HCT116 (cell line): ENCODE data around the gene WWTR1. TPM values are rescaled to one million over a fixed set of nuclear protein-coding genes. Genes with fewer than 3 reads are reported as not detected.

Experiments used
- ATAC-seq: fragments of 200-7000 bp; cut with Tn5 transposase; 2 replicates; pipeline ENCODE4 v1.9.1; 2020; ENCODE audit warnings: mild to moderate bottlenecking, moderate library complexity
- BruUV-seq: library from RNA; stranded (reverse); fragments of 400-500 nt; replicated peaks from 2 replicates; lab custom pipeline; 2021; lab: Mats Ljungman, UMichigan
- CTCF ChIA-PET: fragments of 300-600 bp; sonication (Branson Sonifier 250); formaldehyde crosslinking; loops from one replicate; lab custom pipeline; 2021; ENCODE audit warnings: antibody characterized with exemption; lab: Charles Lee
- POLR2A ChIA-PET: fragments of 300-600, 350-600 bp; sonication (Branson Sonifier 250); formaldehyde crosslinking; loops from one replicate; lab custom pipeline; 2021; ENCODE audit warnings: antibody characterized with exemption; lab: Charles Lee
- RAD21 ChIA-PET, 2 experiments: fragments of 300-600 bp; sonication (Branson Sonifier 250); formaldehyde crosslinking; loops; one replicate each; lab custom pipeline; 2023; ENCODE audit warnings: low total read pairs in 2 of 2; ENCODE audit not compliant: uncharacterized antibody in 2 of 2, unreplicated experiment in 2 of 2, low non-redundant PET in 1 of 2; lab: Charles Lee
- DNase-seq: peaks from one replicate; pipeline ENCODE4 v3.0.0-alpha.2; 2010; ENCODE audit warnings: low read depth, low spot score
- H2AFZ ChIP-seq: fragments of 200-600 bp; shearing (Covaris generic), sonication (generic); 2 replicates; pipeline ENCODE4 v1.6.1; 2017; ENCODE audit warnings: low read depth, mixed run types, mixed read lengths, antibody characterized with exemption, low read length; ENCODE audit not compliant: poor library complexity, severe bottlenecking
- H3K27ac ChIP-seq: 2 replicates; pipeline ENCODE4 v1.5.1; 2012; ENCODE audit warnings: low read depth, low read length
- H3K27me3 ChIP-seq: fragments of 200-600 bp; sonication (generic); 2 replicates; pipeline ENCODE4 v1.6.1; 2016; ENCODE audit warnings: mixed run types, low read length, mixed read lengths; ENCODE audit not compliant: insufficient read depth
- H3K36me3 ChIP-seq, 2 experiments: fragments of 200-500 bp in 1 of 2; fragments of 200-600 bp in 1 of 2; sonication (Bioruptor generic) in 1 of 2; sonication (generic) in 1 of 2; 2 replicates each; pipeline versions ENCODE4 v1.5.1 to v1.6.1; 2014 to 2016; ENCODE audit warnings: low read length in 2 of 2, inconsistent platforms in 1 of 2, mixed read lengths in 1 of 2, mixed run types in 1 of 2; ENCODE audit not compliant: insufficient read depth in 2 of 2, control insufficient read depth in 1 of 2
- H3K4me1 ChIP-seq, 2 experiments: fragments of 200-600 bp in 1 of 2; sonication (generic) in 1 of 2; 2 replicates each; pipeline versions ENCODE4 v1.5.1 to v1.6.1; 2012 to 2017; ENCODE audit warnings: low read length in 2 of 2, inconsistent platforms in 1 of 2, mild to moderate bottlenecking in 1 of 2, mixed read lengths in 1 of 2, mixed run types in 1 of 2, moderate library complexity in 1 of 2; ENCODE audit not compliant: insufficient read depth in 2 of 2, control insufficient read depth in 1 of 2
- H3K4me2 ChIP-seq: fragments of 200-600 bp; sonication (generic); 2 replicates; pipeline ENCODE4 v1.6.1; 2017; ENCODE audit warnings: mixed run types, low read length, mixed read lengths
- H3K4me3 ChIP-seq, 2 experiments: fragments of 200-600 bp in 1 of 2; sonication (generic) in 1 of 2; replicated peaks in 1 of 2; 2 replicates each; pipeline ENCODE4 v1.5.1; 2011 to 2016; ENCODE audit warnings: low read length in 2 of 2, control low read depth in 1 of 2, low read depth in 1 of 2, mild to moderate bottlenecking in 1 of 2, mixed read lengths in 1 of 2, mixed run types in 1 of 2
- H3K79me2 ChIP-seq: fragments of 200-600 bp; sonication (generic); 2 replicates; pipeline ENCODE4 v1.6.1; 2017; ENCODE audit warnings: mild to moderate bottlenecking, mixed run types, low read length, moderate library complexity, mixed read lengths; ENCODE audit not compliant: insufficient read depth
- H3K9ac ChIP-seq: fragments of 200-600 bp; sonication (generic); 2 replicates; pipeline ENCODE4 v1.6.1; 2016; ENCODE audit warnings: low read length, mixed read lengths
- H3K9me2 ChIP-seq: fragments of 200-600 bp; sonication (generic), shearing (Covaris generic); 2 replicates; pipeline ENCODE4 v1.6.1; 2017; ENCODE audit warnings: mixed run types, mild to moderate bottlenecking, moderate library complexity; ENCODE audit not compliant: insufficient read depth
- H3K9me3 ChIP-seq, 2 experiments: fragments of 200-500 bp in 1 of 2; fragments of 200-600 bp in 1 of 2; sonication (Bioruptor generic) in 1 of 2; sonication (generic) in 1 of 2; 2 replicates each; pipeline ENCODE4 v1.6.1; 2014 to 2017; ENCODE audit warnings: low read length in 2 of 2, mixed read lengths in 2 of 2, inconsistent platforms in 1 of 2, low read depth in 1 of 2, mild to moderate bottlenecking in 1 of 2, mixed run types in 1 of 2, moderate library complexity in 1 of 2; ENCODE audit not compliant: control insufficient read depth in 1 of 2, insufficient read depth in 1 of 2
- H4K20me1 ChIP-seq: fragments of 200-600 bp; sonication (generic), shearing (Covaris generic); 2 replicates; pipeline ENCODE4 v1.6.1; 2017; ENCODE audit warnings: mixed run types, mild to moderate bottlenecking, moderate library complexity; ENCODE audit not compliant: insufficient read depth
- ATF3 ChIP-seq: IDR thresholded peaks from 2 replicates; pipeline ENCODE4 v1.6.1; 2012
- CBX3 ChIP-seq: IDR thresholded peaks from 2 replicates; pipeline ENCODE4 v1.6.1; 2012; ENCODE audit warnings: low read depth
- CEBPB ChIP-seq: IDR thresholded peaks from 2 replicates; pipeline ENCODE4 v1.6.1; 2012; ENCODE audit warnings: low read depth
- ELF1 ChIP-seq: IDR thresholded peaks from 2 replicates; pipeline ENCODE4 v1.6.1; 2012; ENCODE audit warnings: low read depth, borderline replicate concordance
- EZH2 ChIP-seq: fragments of 200-600 bp; sonication (generic); IDR thresholded peaks from 2 replicates; pipeline ENCODE4 v1.6.1; 2017; ENCODE audit warnings: antibody characterized with exemption, mixed run types
- EZH2phosphoT487 ChIP-seq: fragments of 200-600 bp; IDR thresholded peaks from 2 replicates; pipeline ENCODE4 v1.6.1; 2018; ENCODE audit warnings: antibody characterized with exemption, borderline replicate concordance
- FOSL1 ChIP-seq: IDR thresholded peaks from 2 replicates; pipeline ENCODE4 v1.6.1; 2012; ENCODE audit warnings: low read depth
- JUND ChIP-seq: IDR thresholded peaks from 2 replicates; pipeline ENCODE4 v1.6.1; 2012
- MAX ChIP-seq: IDR thresholded peaks from 2 replicates; pipeline ENCODE4 v1.6.1; 2012
- POLR2A ChIP-seq: IDR thresholded peaks from 2 replicates; pipeline ENCODE4 v1.7.0; 2011; ENCODE audit warnings: borderline replicate concordance; ENCODE audit not compliant: insufficient read depth, insufficient read length; ENCODE audit errors: extremely low read depth
- POLR2AphosphoS5 ChIP-seq: IDR thresholded peaks from 2 replicates; pipeline ENCODE4 v1.6.1; 2011; ENCODE audit warnings: mild to moderate bottlenecking, low read depth, low read length, moderate library complexity
- SIN3A ChIP-seq: IDR thresholded peaks from 2 replicates; pipeline ENCODE4 v1.6.1; 2012; ENCODE audit warnings: low read depth
- TCF7L2 ChIP-seq: IDR thresholded peaks from 2 replicates; pipeline ENCODE4 v1.7.0; 2011; ENCODE audit warnings: borderline replicate concordance, inconsistent platforms; ENCODE audit not compliant: insufficient read depth, insufficient read length; ENCODE audit errors: extremely low read depth
- ZBTB33 ChIP-seq: IDR thresholded peaks from 2 replicates; pipeline ENCODE4 v1.6.1; 2011; ENCODE audit warnings: mild to moderate bottlenecking, low read length, moderate library complexity; ENCODE audit not compliant: insufficient replicate concordance; ENCODE audit errors: extremely low read depth
- ZFX ChIP-seq: fragments of 450-650 bp; IDR thresholded peaks from 2 replicates; pipeline ENCODE4 v1.6.1; 2017
- ZNF274 ChIP-seq: fragments of 200-500 bp; sonication (Bioruptor generic); IDR thresholded peaks from 2 replicates; pipeline ENCODE4 v1.6.1; 2014; ENCODE audit warnings: mild to moderate bottlenecking, low read depth, low read length, inconsistent platforms
- intact Hi-C: fragments of 100-400 bp; cut with micrococcal nuclease; formaldehyde crosslinking; loops from 2 replicates; pipeline ENCODE4 v1.10.0; 2022
- total RNA-seq: library from RNA; stranded (reverse); gene quantifications from one replicate; pipeline ENCODE4 v1.2.1, GENCODE V29; 2021; ENCODE audit not compliant: unreplicated experiment

Gene WWTR1
- total RNA-seq, 1 experiment from 2014 or later, result 46.9 TPM

- H3K4me3 ChIP-seq, result no peak overlapping the region
- no peaks in the 10 kb centered on the region for H3K9me2 ChIP-seq
- H2AFZ ChIP-seq, result no peak overlapping the region
- no peak for TF ChIP-seq POLR2AphosphoS5
- no peak for TF ChIP-seq ATF3
- no peak for TF ChIP-seq FOSL1
- no peak for TF ChIP-seq SIN3A
- no peak for TF ChIP-seq ZNF274
- no peak for TF ChIP-seq EZH2phosphoT487
- no peak for TF ChIP-seq MAX
- TF ChIP-seq EZH2, result no peak
- no peak for TF ChIP-seq ZFX
- no peak for TF ChIP-seq ELF1
- no peak for TF ChIP-seq CBX3
- no peak for TF ChIP-seq POLR2A
- no peak for TF ChIP-seq TCF7L2
- no peak for TF ChIP-seq JUND
- TF ChIP-seq ZBTB33, result no peak
- TF ChIP-seq CEBPB, result no peak
- no peaks in the 10 kb centered on the region for H3K36me3 ChIP-seq
- H3K79me2 ChIP-seq, result peaks cover 78% of the 10 kb centered on the region
- POLR2A ChIA-PET, result no interaction called here
- no peak overlapping the region for H3K27ac ChIP-seq
- RAD21 ChIA-PET, result no interaction called here
- no peaks in the 10 kb centered on the region for H3K27me3 ChIP-seq
- intact Hi-C loops, result no loop called here
- ATAC-seq, result no peak
- DNase-seq, result no peak
- no TSS peak for BruUV-seq
- H3K9ac ChIP-seq, result no peak overlapping the region
- H4K20me1 ChIP-seq, result no peaks in the 10 kb centered on the region
- H3K9me3 ChIP-seq, result no peaks in the 10 kb centered on the region
- CTCF ChIA-PET, result interaction anchor here (1.2 kb wide), 1 partner anchor 64 kb away, joined by 4 read pairs; no protein-coding TSS in a partner anchor
- H3K4me1 ChIP-seq, result peaks cover 0 to 2% of the 10 kb centered on the region in 2 experiments; a peak in 1 of 4 replicates
- no peak overlapping the region for H3K4me2 ChIP-seq
These were observed 25.6 kb downstream of the WWTR1 start for GRCh38 chr3:149632225-149632624.
